Panc1 (cell line): ENCODE measurements around the gene WDR48. TPM values are rescaled to one million over a fixed set of nuclear protein-coding genes. Genes with fewer than 3 reads are reported as not detected.

Experiments
- ATAC-seq: fragments of 200-7000 bp; cut with Tn5 transposase; 2 replicates; pipeline ENCODE4 v1.9.1; 2020; ENCODE audit warnings: mild to moderate bottlenecking, moderate library complexity
- BruUV-seq: library from RNA; stranded (reverse); fragments of 400-500 nt; replicated peaks from 2 replicates; lab custom pipeline; 2021; lab: Mats Ljungman, UMichigan
- CTCF ChIA-PET: fragments of 300-600 bp; sonication (Branson Sonifier 250); formaldehyde crosslinking; loops from one replicate; lab custom pipeline; 2022; ENCODE audit warnings: antibody characterized with exemption; lab: Charles Lee
- POLR2A ChIA-PET: fragments of 300-600 bp; sonication (Branson Sonifier 250); formaldehyde crosslinking; loops from one replicate; lab custom pipeline; 2022; ENCODE audit warnings: antibody characterized with exemption; lab: Charles Lee
- DNase-seq: peaks from one replicate; pipeline ENCODE4 v3.0.0-alpha.2; 2010; ENCODE audit warnings: low read depth, low spot score
- H3K27ac ChIP-seq: 2 replicates; pipeline ENCODE4 v1.5.1; 2011; ENCODE audit warnings: mild to moderate bottlenecking, low read length, inconsistent platforms
- H3K27me3 ChIP-seq: fragments of 200-500 bp; sonication (Bioruptor generic); 2 replicates; pipeline ENCODE4 v1.6.0; 2014; ENCODE audit warnings: low read length, inconsistent platforms; ENCODE audit not compliant: control insufficient read depth, insufficient read depth
- H3K36me3 ChIP-seq: fragments of 200-500 bp; sonication (Bioruptor generic); 2 replicates; pipeline ENCODE4 v1.5.1; 2014; ENCODE audit warnings: inconsistent platforms, mild to moderate bottlenecking, low read length, moderate library complexity; ENCODE audit not compliant: control insufficient read depth, insufficient read depth
- H3K4me1 ChIP-seq: 2 replicates; pipeline ENCODE4 v1.5.1; 2011; ENCODE audit warnings: inconsistent platforms, mild to moderate bottlenecking, low read length, moderate library complexity; ENCODE audit not compliant: control insufficient read depth, insufficient read depth
- H3K4me3 ChIP-seq, 2 experiments: 2 replicates each; pipeline ENCODE4 v1.5.1; 2011 to 2012; ENCODE audit warnings: low read depth in 2 of 2, low read length in 2 of 2, mild to moderate bottlenecking in 2 of 2, inconsistent platforms in 1 of 2, moderate library complexity in 1 of 2
- H3K9me3 ChIP-seq: fragments of 200-500 bp; sonication (Bioruptor generic); 2 replicates; pipeline ENCODE4 v1.5.1; 2014; ENCODE audit warnings: low read depth, mild to moderate bottlenecking, inconsistent platforms, low read length, moderate library complexity; ENCODE audit not compliant: control insufficient read depth, insufficient read depth
- POLR2AphosphoS5 ChIP-seq: IDR thresholded peaks from 2 replicates; pipeline ENCODE4 v1.6.1; 2012; ENCODE audit warnings: mild to moderate bottlenecking, low read depth, low read length, moderate library complexity
- SIN3A ChIP-seq: IDR thresholded peaks from 2 replicates; pipeline ENCODE4 v1.6.1; 2012; ENCODE audit warnings: low read depth, mild to moderate bottlenecking, low read length, moderate library complexity, borderline replicate concordance; ENCODE audit not compliant: insufficient read depth
- TCF7L2 ChIP-seq: IDR thresholded peaks from 2 replicates; pipeline ENCODE4 v1.6.1; 2011; ENCODE audit warnings: mild to moderate bottlenecking, low read depth, low read length, inconsistent platforms
- in situ Hi-C: cut with HindIII; loops from 2 replicates; pipeline ENCODE4 v1.10.0; 2016; ENCODE audit warnings: low sequenced_read_pairs, low pct_unique_long_range_greater_than_20kb
- intact Hi-C: fragments of 100-400 bp; cut with micrococcal nuclease; formaldehyde crosslinking; loops from one replicate; pipeline ENCODE4 v1.10.0; 2022; ENCODE audit not compliant: unreplicated experiment
- total RNA-seq: library from RNA; stranded (reverse); gene quantifications from one replicate; pipeline ENCODE4 v1.2.1, GENCODE V29; 2021; ENCODE audit not compliant: unreplicated experiment
- TF ChIP-seq, protein P1 (sequence below): fragments of 450-650 bp; IDR thresholded peaks from 2 replicates; pipeline ENCODE4 v1.5.1; 2017; ENCODE audit warnings: mild to moderate bottlenecking
- TF ChIP-seq, protein P2 (sequence below), 2 experiments: IDR thresholded peaks; 2 replicates each; pipeline ENCODE4 v1.6.1; 2011 to 2012; ENCODE audit warnings: low read depth in 2 of 2, control low read depth in 1 of 2, low read length in 1 of 2, mild to moderate bottlenecking in 1 of 2, moderate library complexity in 1 of 2; ENCODE audit not compliant: insufficient read depth in 1 of 2

The WDR48 gene
- total RNA-seq, 1 experiment from 2014 or later, result 15.7 TPM

DNA sequence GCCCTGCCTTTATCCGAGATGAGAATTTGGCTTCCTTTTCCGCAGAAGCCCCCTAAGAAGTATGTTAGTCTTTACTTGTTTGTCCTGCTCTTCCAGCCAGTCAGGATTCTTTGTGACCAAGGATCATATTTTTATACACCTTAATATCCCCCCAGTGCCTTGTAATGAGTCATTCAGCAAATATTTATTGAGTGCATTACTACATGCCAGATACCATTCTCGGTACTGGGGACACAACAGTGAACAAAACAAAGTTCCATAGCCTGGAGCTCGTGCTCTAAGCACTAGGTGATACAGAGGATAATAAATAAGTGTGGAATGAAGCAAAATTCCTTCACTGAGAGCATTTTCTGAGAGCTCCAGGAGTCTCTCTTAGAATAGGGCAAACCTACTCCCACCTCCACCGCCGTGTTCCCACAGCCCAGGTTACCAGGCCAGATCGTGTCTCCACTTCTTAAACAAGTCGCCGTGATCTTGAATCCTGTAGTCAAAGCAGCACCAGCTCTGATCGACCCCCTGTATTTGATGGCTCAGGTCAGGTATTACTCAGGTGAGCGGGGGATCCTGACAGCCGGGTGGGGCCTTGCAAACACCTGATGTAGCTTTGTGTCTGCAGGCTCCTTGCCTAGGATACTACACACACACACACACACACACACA is 74.2 kb downstream of the WDR48 start:
- intact Hi-C loops, result loop anchor here (5.0 kb wide), 1 partner anchor 161 kb away; no protein-coding TSS in a partner anchor
- Histone ChIP-seq H3K4me3 (no peak overlapping the region), H3K27me3 (no peaks in the 10 kb centered on the region), H3K4me1 (peaks cover 10% of the 10 kb centered on the region; the same call in 1 of the 2 replicates), H3K36me3 (no peaks in the 10 kb centered on the region), H3K9me3 (no peaks in the 10 kb centered on the region), H3K27ac (no peak overlapping the region)
- ChIA-PET CTCF (interaction anchor here (1.1 to 2.0 kb wide), 2 partner anchors 20 to 162 kb away, joined by 3 to 9 read pairs; no protein-coding TSS in a partner anchor), POLR2A (interaction anchor here (1.0 kb wide), 1 partner anchor 18 kb away, joined by 3 read pairs; no protein-coding TSS in a partner anchor)
- DNase-seq (no peak), ATAC-seq (peak; percentile 82)
- BruUV-seq, result no TSS peak
- in situ Hi-C loops, result no loop called here
- TF ChIP-seq, protein P1, sequence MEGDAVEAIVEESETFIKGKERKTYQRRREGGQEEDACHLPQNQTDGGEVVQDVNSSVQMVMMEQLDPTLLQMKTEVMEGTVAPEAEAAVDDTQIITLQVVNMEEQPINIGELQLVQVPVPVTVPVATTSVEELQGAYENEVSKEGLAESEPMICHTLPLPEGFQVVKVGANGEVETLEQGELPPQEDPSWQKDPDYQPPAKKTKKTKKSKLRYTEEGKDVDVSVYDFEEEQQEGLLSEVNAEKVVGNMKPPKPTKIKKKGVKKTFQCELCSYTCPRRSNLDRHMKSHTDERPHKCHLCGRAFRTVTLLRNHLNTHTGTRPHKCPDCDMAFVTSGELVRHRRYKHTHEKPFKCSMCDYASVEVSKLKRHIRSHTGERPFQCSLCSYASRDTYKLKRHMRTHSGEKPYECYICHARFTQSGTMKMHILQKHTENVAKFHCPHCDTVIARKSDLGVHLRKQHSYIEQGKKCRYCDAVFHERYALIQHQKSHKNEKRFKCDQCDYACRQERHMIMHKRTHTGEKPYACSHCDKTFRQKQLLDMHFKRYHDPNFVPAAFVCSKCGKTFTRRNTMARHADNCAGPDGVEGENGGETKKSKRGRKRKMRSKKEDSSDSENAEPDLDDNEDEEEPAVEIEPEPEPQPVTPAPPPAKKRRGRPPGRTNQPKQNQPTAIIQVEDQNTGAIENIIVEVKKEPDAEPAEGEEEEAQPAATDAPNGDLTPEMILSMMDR, result no peak
- no peak for TF ChIP-seq SIN3A
- TF ChIP-seq TCF7L2, result no peak
- TF ChIP-seq, protein P2, sequence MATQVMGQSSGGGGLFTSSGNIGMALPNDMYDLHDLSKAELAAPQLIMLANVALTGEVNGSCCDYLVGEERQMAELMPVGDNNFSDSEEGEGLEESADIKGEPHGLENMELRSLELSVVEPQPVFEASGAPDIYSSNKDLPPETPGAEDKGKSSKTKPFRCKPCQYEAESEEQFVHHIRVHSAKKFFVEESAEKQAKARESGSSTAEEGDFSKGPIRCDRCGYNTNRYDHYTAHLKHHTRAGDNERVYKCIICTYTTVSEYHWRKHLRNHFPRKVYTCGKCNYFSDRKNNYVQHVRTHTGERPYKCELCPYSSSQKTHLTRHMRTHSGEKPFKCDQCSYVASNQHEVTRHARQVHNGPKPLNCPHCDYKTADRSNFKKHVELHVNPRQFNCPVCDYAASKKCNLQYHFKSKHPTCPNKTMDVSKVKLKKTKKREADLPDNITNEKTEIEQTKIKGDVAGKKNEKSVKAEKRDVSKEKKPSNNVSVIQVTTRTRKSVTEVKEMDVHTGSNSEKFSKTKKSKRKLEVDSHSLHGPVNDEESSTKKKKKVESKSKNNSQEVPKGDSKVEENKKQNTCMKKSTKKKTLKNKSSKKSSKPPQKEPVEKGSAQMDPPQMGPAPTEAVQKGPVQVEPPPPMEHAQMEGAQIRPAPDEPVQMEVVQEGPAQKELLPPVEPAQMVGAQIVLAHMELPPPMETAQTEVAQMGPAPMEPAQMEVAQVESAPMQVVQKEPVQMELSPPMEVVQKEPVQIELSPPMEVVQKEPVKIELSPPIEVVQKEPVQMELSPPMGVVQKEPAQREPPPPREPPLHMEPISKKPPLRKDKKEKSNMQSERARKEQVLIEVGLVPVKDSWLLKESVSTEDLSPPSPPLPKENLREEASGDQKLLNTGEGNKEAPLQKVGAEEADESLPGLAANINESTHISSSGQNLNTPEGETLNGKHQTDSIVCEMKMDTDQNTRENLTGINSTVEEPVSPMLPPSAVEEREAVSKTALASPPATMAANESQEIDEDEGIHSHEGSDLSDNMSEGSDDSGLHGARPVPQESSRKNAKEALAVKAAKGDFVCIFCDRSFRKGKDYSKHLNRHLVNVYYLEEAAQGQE (IDR thresholded peaks at IDR 0.05; ENCODE audit: insufficient read depth in 1 of 2, low read depth in 2 of 2, low read length in 1 of 2), result no peak
- no peak for TF ChIP-seq POLR2AphosphoS5

- ChIA-PET CTCF (interaction anchor here (0.6 to 2.0 kb wide), 5 partner anchors 19 to 165 kb away, joined by 3 to 9 read pairs (median 4); no protein-coding TSS in a partner anchor), POLR2A (no interaction called here)
- peak; percentile 81; the same call in 1 of the 2 replicates for ATAC-seq
- no TSS peak for BruUV-seq
- TF ChIP-seq, protein P1, result peak; percentile 65
- TF ChIP-seq TCF7L2, result no peak
- Histone ChIP-seq H3K9me3 (no peaks in the 10 kb centered on the region), H3K27ac (no peak overlapping the region), H3K36me3 (no peaks in the 10 kb centered on the region), H3K27me3 (no peaks in the 10 kb centered on the region), H3K4me1 (peaks cover 10% of the 10 kb centered on the region; the same call in 1 of the 2 replicates), H3K4me3 (no peak overlapping the region)
- in situ Hi-C loops, result no loop called here
- DNase-seq, result no peak
- intact Hi-C loops, result loop anchor here (5.0 kb wide), 1 partner anchor 161 kb away; no protein-coding TSS in a partner anchor
Observed at GRCh38 chr3:39126532-39127071, 74.8 kb downstream of the WDR48 start.
